Kasumi-1 (cell line): ENCODE results near the gene SCPEP1.

Experiments
- DNase-seq, 2 experiments: peaks; one replicate each; lab custom pipeline; 2025; lab: John Stamatoyannopoulos, UW

SCPEP1 gene

DNA sequence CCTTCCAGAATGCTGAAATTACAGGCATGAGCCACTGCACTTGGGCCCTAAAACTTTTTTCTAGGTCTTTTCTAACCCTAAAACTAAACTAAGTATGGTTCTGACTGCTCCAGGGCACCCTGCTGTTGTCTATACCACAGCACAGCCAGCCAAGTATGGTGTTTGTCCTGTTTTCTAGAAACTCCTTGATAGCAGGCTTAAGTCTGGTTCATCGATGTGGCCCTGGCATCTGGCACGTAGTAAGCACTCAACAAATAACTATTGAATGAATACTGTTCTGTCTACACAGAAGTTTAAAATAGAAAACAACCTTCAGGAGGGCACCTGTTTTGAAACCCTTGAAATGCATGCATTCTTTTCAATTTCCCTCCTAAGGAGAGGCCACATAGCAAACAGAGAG is 62.6 kb downstream of the SCPEP1 start:
- DNase-seq, result no peak

DNA sequence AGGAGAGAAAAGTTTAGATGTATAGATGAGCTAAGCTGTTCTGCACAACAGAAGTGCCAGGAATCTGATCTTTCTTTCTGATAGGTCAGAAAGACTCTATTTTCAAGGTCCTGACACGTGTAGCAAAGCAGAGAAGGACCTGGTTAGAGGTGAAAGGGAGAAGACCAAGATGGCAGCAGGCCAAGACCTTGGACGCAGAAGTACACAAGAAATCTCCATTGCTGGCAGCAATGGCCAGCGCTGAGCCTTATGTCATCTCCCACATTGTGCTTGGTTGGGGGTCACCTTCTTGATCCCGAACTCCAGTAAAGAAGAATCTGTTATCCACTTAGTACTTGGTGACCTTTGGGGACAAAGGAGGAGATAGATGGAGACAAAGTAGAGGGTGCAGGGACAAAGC is 65.3 kb downstream of the SCPEP1 start:
- no peak for DNase-seq

DNA sequence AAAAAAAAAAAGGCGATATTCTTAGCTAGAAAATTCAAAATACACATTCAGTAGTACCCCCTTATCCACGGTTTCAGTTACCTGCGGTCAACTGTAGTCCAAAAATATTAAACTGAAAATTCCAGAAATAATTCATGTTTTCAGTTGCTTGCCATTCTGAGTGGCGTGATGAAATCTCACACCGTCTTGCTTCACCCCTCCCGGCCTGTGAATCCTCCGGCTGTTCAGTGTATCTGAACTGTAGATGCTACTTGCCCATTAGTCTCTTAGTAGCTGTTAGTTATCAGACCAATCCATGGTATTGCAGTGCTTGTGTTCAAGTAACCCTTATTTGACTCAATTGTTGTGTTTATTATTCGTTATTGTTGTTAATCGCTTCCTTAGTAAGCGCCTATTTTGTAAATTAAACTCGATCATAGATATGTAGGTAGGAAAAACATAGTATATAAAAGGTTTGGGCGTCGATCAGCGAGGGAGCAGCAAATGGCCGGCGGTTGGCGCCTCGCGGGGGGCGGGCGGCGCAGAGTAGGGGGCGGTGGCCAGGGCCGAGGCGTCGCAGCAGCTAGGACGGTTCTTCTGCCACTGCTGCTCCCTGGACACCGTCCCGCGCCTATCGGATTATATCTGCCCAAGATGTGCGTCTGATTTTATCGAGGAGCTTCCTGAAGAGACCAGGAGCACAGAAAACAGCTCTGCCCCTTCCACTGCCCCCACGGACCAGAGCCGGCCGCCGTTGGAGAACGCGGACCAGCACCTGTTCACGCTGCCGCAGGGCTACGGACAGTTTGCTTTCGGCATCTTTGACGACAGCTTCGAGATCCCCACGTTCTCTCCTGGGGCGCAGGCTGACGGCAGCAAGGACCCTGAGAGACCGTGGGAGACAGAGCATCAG is 67.3 kb downstream of the SCPEP1 start:
- no peak for DNase-seq

GRCh38 chr17:57045868-57046704 is 68.2 kb downstream of the SCPEP1 start:
- no peak for DNase-seq

DNA sequence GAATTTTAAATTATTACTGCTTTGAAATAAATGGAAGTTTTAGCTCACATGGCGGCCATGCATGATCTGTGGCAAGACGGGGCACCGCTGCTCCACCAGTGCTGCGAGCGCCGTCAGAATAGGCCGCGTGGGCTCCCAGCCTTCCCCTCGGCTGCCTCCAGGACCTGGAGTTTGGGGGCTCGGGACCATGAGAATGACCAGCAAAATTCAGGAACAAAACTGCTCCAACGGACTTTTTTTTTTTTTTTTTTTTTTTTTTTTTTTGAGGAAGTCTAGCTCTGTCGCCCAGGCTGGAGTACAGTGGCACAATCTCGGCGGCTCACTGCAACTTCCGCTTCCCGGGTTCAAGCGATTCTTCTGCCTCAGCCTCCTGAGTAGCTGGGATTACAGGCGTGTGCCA is 68.8 kb downstream of the SCPEP1 start:
- DNase-seq, result no peak

- no peak for DNase-seq
Measured at GRCh38 chr17:57048096-57048495, 70.2 kb downstream of the SCPEP1 start.

DNA sequence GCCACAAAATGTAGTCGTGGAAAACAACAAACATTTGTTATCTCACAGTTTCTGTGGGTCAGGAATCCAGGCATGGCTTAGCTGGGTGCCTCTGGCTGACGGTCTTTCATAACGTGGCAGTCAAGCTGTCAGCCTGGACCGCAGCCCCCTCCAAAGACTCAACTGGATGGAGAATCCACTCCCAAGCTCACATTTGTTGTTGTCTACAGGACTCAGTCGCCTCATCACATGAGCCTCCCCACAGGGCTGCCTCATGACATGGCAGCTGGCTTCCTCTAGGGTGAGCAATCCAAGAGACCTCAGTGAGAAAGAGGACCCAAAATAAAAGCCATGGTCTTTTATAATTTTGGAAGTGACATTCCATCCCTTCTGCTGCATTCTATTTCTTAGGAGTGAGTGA is 72.4 kb downstream of the SCPEP1 start:
- no peak for DNase-seq

GRCh38 chr17:57051886-57052361 is 74.0 kb downstream of the SCPEP1 start:
- DNase-seq, result no peak
